Measurements from ENCODE around the gene RAPGEF3. TPM values are rescaled to one million over a fixed set of nuclear protein-coding genes. Genes with fewer than 3 reads are reported as not detected.

Gene RAPGEF3
- total and polyA plus RNA-seq, 2 of the 8 experiments (the other 6 are each of a cell fraction or from before 2014, with no cell fraction given) = 5.0 to 9.4 TPM

- no peak for TF ChIP-seq ATF2 (IDR thresholded peaks at IDR 0.05; ENCODE audit: low read length)
- no peak for TF ChIP-seq SP1 (IDR thresholded peaks at IDR 0.05; ENCODE audit: low read depth, low read length)
- TF ChIP-seq EZH2 (IDR thresholded peaks at IDR 0.05; ENCODE audit: low read depth, low read length, severe bottlenecking) = no peak
- TF ChIP-seq SP4 (IDR thresholded peaks at IDR 0.05; ENCODE audit: low read length) = no peak
Observed at GRCh38 chr12:47740606-47741339, 17.9 kb downstream of the RAPGEF3 start (continued).

All from H1 (cell line).